MV-4-11 (cell line): ENCODE measurements around the gene PRAMEF33.
A peak's percentile ranks its signal among the peaks of the same experiment; 100 is the strongest.
"Not testable (repeated sequence)": the region's sequence is repeated elsewhere in the genome, so short reads cannot be mapped to it uniquely, and the experiment has no call there.

Source experiments
- DNase-seq: peaks from one replicate; lab custom pipeline; 2025; lab: John Stamatoyannopoulos, UW

Gene PRAMEF33

GRCh38 chr1:13303239-13303638, at the start of gene PRAMEF33:
TSS of gene PRAMEF33 (plus strand) at chr1:13303539. CDS start at chr1:13305955, 2,416 bp downstream.
- not testable (repeated sequence) for DNase-seq

GRCh38 chr1:13253898-13254297, 49.4 kb upstream of the PRAMEF33 start, which contains the start of gene PRAMEF5:
TSS of gene PRAMEF5 (plus strand) at chr1:13254198. CDS start at chr1:13259269, 5,071 bp downstream.
- DNase-seq: not testable (repeated sequence)

GRCh38 chr1:13265124-13265523, 38.2 kb upstream of the PRAMEF33 start:
- not testable (repeated sequence) for DNase-seq

- not testable (repeated sequence) for DNase-seq
These were observed 26.3 kb upstream of the PRAMEF33 start for GRCh38 chr1:13277016-13277415.

GRCh38 chr1:13279617-13280016, 23.7 kb upstream of the PRAMEF33 start:
- DNase-seq: not testable (repeated sequence)

- DNase-seq: not testable (repeated sequence)
These were observed 18.3 kb upstream of the PRAMEF33 start, which contains the start of gene PRAMEF8 for GRCh38 chr1:13285037-13285436. TSS of gene PRAMEF8 (minus strand) at chr1:13285137. CDS start at chr1:13284091, 1,046 bp downstream.

GRCh38 chr1:13289030-13289429, 14.3 kb upstream of the PRAMEF33 start:
- not testable (repeated sequence) for DNase-seq

- not testable (repeated sequence) for DNase-seq
These were observed 6.0 kb upstream of the PRAMEF33 start for GRCh38 chr1:13297216-13297931.

- DNase-seq: not testable (repeated sequence)
These were observed 4.6 kb upstream of the PRAMEF33 start for GRCh38 chr1:13298699-13299098.

GRCh38 chr1:13302197-13302596, 1.1 kb upstream of the PRAMEF33 start:
- DNase-seq: not testable (repeated sequence)

GRCh38 chr1:13315281-13315680, 11.9 kb downstream of the PRAMEF33 start, which contains the start of gene PRAMEF15:
TSS of gene PRAMEF15 (plus strand) at chr1:13315581. CDS start at chr1:13318408, 2,827 bp downstream.
- not testable (repeated sequence) for DNase-seq

- not testable (repeated sequence) for DNase-seq
These were observed 39.2 kb downstream of the PRAMEF33 start for GRCh38 chr1:13342496-13342895.

GRCh38 chr1:13347034-13347433, 43.7 kb downstream of the PRAMEF33 start, which contains the start of gene PRAMEF14:
TSS of gene PRAMEF14 (minus strand) at chr1:13347134. CDS start at chr1:13345314, 1,820 bp downstream.
- not testable (repeated sequence) for DNase-seq

- not testable (repeated sequence) for DNase-seq
These were observed 50.1 kb downstream of the PRAMEF33 start for GRCh38 chr1:13353476-13353875.

GRCh38 chr1:13354475-13354874, 51.1 kb downstream of the PRAMEF33 start:
- DNase-seq: not testable (repeated sequence)

- DNase-seq: peak; percentile 50
These were observed 53.4 kb downstream of the PRAMEF33 start for GRCh38 chr1:13356774-13357173.
